HG02970 (cell line): Measurements from ENCODE around the gene SYT11.
"Not testable (repeated sequence)": the region's sequence is repeated elsewhere in the genome, so short reads cannot be mapped to it uniquely, and the experiment has no call there.

Source experiments
- ATAC-seq: cut with Tn5 transposase; IDR thresholded peaks from one replicate; pipeline ENCODE4 v1.9.1; 2021; ENCODE audit warnings: mild to moderate bottlenecking, moderate library complexity, moderate number of reproducible peaks; ENCODE audit not compliant: unreplicated experiment, low FRiP score

SYT11 gene

GRCh38 chr1:155859234-155859829 lies at the start of gene SYT11:
Gene SYT11 (plus strand): TSS chr1:155859567. CDS start chr1:155859762, 195 bp downstream.
- ATAC-seq = peak; percentile 67

- ATAC-seq = no peak
Measured at GRCh38 chr1:155812878-155813277, 46.5 kb upstream of the SYT11 start.

GRCh38 chr1:155813672-155814071 lies 45.7 kb upstream of the SYT11 start:
- ATAC-seq = no peak

- ATAC-seq = no peak
Measured at GRCh38 chr1:155816351-155816750, 43.0 kb upstream of the SYT11 start.

- ATAC-seq = no peak
Measured at GRCh38 chr1:155827450-155827849, 31.9 kb upstream of the SYT11 start.

GRCh38 chr1:155831279-155831976 lies 27.9 kb upstream of the SYT11 start:
- ATAC-seq = no peak

GRCh38 chr1:155833665-155834295 lies 25.6 kb upstream of the SYT11 start:
- no peak for ATAC-seq

- no peak for ATAC-seq
Measured at GRCh38 chr1:155834296-155834926, 25.0 kb upstream of the SYT11 start.

- ATAC-seq = not testable (repeated sequence)
Measured at GRCh38 chr1:155834927-155835399, 24.4 kb upstream of the SYT11 start.

GRCh38 chr1:155835548-155835947 lies 23.8 kb upstream of the SYT11 start:
- ATAC-seq = no peak

- no peak for ATAC-seq
Measured at GRCh38 chr1:155840386-155840785, 19.0 kb upstream of the SYT11 start.

- no peak for ATAC-seq
Measured at GRCh38 chr1:155844860-155845421, 14.4 kb upstream of the SYT11 start.

GRCh38 chr1:155847823-155848529 lies 11.4 kb upstream of the SYT11 start:
- ATAC-seq = no peak

GRCh38 chr1:155850345-155850744 lies 9.0 kb upstream of the SYT11 start:
- no peak for ATAC-seq

- ATAC-seq = no peak
Measured at GRCh38 chr1:155856257-155856974, 3.0 kb upstream of the SYT11 start.

GRCh38 chr1:155856975-155857930 lies 2.1 kb upstream of the SYT11 start, which contains the start of gene GON4L:
Gene GON4L (minus strand): TSS chr1:155857214. CDS start chr1:155853780, 3,434 bp downstream.
- ATAC-seq = peak; percentile 34

GRCh38 chr1:155858800-155859233 lies 550 bp upstream of the SYT11 start:
- peak; percentile 2 for ATAC-seq
